SU-DHL-6 (cell line): ENCODE data around the gene DNAL1.

Source experiments
- EZH2phosphoT487 ChIP-seq: fragments of 200-600 bp; sonication (generic), shearing (Covaris generic); conservative IDR thresholded peaks from 2 replicates; pipeline ENCODE4 v1.6.1; 2018; ENCODE audit warnings: mild to moderate bottlenecking, antibody characterized with exemption, low read length, moderate library complexity, mixed read lengths
- TF ChIP-seq, protein P1 (sequence below): fragments of 200-600 bp; sonication (generic); IDR thresholded peaks from one replicate; pipeline ENCODE4 v1.5.1; 2017; ENCODE audit warnings: antibody characterized with exemption, mild to moderate bottlenecking, low read length, moderate library complexity; ENCODE audit not compliant: insufficient read depth, poor library complexity, severe bottlenecking

- TF ChIP-seq, protein P1, sequence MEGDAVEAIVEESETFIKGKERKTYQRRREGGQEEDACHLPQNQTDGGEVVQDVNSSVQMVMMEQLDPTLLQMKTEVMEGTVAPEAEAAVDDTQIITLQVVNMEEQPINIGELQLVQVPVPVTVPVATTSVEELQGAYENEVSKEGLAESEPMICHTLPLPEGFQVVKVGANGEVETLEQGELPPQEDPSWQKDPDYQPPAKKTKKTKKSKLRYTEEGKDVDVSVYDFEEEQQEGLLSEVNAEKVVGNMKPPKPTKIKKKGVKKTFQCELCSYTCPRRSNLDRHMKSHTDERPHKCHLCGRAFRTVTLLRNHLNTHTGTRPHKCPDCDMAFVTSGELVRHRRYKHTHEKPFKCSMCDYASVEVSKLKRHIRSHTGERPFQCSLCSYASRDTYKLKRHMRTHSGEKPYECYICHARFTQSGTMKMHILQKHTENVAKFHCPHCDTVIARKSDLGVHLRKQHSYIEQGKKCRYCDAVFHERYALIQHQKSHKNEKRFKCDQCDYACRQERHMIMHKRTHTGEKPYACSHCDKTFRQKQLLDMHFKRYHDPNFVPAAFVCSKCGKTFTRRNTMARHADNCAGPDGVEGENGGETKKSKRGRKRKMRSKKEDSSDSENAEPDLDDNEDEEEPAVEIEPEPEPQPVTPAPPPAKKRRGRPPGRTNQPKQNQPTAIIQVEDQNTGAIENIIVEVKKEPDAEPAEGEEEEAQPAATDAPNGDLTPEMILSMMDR, result no peak
- TF ChIP-seq EZH2phosphoT487, result no peak
These were observed 101.1 kb downstream of the DNAL1 start for GRCh38 chr14:73745571-73746519.
